ENCODE measurements around the gene ATF4.
A peak's percentile ranks its signal among the peaks of the same experiment; 100 is the strongest.

The ATF4 gene

DNA sequence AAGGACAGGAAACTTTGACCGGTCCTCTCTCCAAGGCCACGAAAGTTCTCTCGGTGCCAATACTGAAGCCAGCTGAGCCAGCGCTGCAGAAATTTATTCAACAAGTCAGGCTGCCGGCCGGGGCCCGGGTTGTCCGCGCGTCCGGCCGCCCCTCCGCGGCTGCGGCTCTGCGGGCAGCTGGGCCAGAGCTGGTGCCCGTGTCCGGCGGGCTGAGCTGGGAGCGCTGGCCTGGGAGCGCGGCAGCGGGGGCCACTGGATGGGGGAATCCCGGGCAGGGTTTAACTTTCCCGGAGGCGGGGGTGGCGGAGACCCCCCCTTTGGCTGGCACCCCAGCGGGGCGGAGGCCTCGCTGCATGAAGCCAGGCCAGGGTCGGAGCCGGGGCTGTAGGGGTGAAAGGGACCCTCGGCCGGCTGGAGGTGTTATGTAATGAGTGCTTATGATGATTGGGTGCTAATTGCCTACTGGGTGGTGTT is 37.9 kb downstream of the ATF4 start:
- no peak for DNase-seq (ENCODE audit: low read depth in 2 of 2)

DNA sequence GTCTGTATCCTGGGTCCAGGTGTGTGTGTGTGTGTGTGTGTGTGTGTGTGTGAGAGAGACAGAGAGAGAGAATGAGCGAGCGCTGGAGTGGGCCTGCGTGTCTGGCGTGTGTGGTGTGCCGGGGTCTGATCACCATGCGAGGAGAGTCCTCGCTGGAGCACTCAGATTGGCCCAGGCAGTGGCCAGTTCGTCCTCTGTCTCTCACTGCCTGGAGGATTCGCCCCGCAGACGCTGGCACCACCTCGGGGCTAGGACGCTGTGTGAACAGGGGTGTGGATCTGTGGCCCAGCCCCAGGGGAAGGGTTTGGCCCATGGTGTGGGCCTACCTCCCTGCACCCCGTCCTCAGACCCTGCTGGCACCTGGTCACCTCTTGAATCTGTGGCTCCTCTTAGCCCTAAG is 38.6 kb downstream of the ATF4 start:
- DNase-seq (ENCODE audit: low read depth in 2 of 2): no peak

DNA sequence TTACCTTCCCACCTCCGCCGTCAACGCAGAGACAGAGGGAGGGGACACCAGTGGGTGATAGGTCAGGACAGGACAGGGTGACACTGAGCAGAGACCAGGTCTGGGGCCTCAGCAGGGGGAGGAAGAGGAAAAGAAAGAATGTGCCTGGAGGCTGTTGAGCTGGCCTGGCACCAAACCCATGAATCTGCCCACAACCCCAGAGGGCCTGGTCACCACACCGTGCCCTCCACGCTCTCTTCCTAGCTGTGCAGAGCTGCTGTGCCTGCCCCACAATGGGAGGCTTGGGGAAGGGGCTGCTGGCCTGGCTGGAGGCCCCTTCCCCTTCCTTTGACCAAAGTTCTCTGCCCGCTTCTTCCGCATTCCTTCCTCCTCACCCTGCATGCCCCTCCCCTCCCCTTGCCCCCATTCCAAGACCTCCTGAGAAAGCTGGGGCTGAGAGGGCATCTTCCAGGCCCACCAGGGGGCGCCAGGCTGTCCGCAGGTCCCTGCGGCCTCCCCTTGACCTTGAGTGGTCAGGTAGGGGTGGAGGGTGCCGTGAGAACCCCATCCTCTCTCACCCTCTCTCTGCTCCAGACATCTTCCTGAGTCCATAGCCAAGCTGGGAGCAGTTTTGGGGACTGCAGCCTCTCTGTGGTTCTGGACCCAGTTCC is 39.2 kb downstream of the ATF4 start:
- DNase-seq (ENCODE audit: low read depth in 2 of 2): no peak

DNA sequence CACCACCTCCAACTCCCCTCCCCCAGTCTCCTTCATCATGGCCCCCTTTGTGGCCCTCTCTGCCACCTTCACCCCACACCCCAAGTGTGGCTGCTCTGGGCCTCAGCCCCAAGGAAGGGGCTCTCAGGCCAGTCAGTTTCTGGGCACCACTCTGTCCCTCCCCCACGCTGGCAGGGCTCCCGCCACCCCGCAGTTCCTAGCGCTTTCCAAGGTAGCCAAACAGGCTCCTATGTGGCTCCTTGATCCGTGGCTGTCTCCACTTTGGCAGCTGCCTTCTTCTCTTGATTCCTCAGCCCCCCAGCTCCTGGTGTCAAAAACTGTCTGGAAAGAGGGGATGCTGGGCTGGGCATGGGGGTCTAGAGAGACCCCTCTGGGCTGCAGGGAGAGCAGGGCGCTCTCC is 39.8 kb downstream of the ATF4 start:
- no peak for DNase-seq (ENCODE audit: low read depth in 2 of 2)

DNA sequence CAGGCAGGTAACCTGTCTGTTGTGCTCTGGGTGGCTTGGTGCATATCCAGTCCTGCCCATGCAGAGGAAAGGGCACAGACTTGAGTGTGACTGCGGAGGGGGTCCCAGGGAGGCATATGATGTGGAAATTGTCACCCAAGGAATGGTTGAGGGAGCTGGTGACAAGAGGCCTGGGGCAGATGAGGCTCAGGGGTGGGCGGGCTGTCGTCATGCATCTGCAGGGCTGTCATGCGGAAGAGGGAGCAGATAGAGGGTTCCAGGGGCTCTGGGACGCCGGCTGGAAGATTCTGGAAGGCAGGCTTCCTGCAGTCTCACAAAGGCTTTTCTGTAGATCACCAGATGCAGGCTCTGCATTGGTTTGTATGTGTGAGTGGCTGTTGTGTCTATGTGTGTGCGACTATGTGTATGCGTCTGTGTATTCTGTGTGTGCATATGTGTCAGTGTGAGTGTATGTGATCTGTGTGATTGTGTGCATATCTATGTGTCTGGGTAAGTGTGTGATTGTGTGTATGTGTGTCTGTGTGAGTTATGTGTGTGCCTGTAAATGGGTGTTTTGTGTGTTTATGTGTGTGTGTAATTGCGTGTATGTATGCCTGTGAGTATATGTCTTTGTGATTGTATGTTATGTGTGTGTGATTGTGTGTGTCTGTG is 42.6 kb downstream of the ATF4 start:
- DNase-seq (ENCODE audit: low read depth in 2 of 2): no peak

DNA sequence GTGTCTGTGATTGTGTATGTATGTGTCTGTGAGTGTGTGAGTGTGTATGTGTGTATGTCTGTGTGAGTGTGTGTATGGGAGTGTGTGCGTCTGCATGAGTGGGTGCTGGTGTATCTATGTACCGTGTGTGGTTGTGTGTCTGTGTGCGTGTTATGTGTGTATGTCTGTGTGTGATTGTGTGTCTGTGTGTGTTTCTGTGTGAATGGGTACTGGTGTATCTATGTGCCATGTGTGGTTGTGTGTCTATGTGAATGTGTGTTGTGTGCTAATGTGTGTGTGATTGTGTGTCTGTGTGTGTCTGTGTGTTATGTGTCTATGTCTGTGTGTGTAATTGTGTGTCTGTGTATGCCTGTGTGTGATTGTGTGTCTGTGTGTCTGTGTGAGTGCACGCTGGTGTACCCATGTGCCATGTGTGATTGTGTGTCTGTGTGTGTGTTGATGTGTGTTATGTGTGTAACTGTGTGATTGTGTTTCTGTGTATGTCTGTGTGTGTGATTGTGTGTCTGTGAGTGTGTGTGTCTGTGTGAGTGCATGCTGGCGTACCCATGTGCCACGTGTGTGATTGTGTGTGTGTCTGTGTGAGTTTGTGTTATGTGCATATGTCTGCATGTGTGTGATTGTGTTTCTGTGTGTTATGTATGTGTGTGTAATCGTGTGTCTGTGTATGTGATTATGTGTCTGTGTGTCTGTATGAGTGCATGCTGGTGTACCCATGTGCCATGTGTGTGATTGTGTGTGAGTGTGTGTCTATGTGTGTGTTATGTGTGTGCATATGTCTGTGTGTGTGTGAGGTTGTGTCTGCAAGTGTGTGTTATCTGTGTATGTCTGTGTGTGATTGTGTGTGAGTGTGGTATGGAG is 43.4 kb downstream of the ATF4 start:
- DNase-seq (ENCODE audit: low read depth in 2 of 2): no peak

DNA sequence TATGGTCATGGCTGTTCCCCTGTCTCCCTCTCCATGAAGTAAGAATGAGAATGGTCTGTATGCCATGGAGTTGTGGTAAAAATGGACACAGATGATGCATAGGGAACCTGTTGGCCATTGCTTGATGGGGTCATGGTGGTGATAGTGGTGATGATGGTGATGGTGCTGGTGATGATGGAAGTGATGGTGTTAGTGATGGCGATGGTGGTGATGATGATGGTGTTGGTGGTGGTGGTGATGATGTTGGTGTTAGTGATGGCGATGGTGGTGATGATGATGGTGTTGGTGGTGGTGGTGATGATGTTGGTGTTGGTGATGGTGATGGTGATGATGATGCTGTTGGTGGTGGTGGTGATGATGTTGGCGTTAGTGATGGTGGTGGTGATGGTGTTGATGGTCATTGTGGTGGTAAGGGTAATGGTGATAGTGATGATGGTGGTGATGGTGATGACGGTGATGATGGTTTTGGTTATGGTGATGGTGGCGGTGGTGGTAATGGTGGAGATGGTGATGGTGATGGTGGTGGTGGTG is 45.1 kb downstream of the ATF4 start:
- no peak for DNase-seq (ENCODE audit: low read depth in 2 of 2)

DNA sequence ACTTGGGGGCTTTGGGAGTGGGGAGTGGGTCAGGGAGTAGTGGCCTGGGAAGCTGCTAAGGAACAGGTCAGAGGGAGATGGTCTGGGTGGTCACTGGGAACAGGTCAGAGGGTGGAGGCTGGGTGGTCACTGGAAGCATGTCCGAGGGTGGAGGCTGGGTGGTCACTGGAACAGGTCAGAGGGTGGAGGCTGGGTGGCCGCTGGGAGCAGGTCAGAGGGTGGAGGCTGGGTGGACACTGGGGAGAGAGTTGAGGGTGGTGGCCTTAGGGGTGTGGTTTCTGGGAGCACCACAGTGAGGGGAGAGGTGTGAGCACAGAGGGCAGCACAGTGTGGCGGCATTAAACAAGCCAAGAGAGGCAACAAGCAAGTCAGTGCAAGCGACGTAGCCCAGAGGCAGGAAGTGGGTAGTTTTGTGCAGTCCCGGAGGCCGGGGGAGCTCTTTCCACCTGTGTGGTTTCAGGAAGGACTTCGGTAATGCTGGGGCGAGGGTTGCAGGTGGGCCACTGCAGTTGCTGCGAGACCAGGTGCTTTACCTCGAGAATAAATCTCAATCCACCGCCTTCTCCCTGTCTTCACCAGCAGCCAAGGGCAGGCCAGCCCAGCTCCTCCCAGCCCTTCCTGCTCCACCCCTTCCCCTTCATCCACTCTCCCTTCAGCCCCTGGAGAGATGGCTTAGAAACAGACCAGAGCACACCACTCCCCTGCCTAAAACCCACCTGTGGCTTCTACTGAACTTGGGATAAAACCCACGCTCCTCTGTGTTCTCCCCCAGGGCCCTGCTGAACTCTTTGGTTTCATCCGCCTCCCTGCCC is 47.0 kb downstream of the ATF4 start:
- peak; percentile 14 to 20 for DNase-seq (ENCODE audit: low read depth in 2 of 2)

DNA sequence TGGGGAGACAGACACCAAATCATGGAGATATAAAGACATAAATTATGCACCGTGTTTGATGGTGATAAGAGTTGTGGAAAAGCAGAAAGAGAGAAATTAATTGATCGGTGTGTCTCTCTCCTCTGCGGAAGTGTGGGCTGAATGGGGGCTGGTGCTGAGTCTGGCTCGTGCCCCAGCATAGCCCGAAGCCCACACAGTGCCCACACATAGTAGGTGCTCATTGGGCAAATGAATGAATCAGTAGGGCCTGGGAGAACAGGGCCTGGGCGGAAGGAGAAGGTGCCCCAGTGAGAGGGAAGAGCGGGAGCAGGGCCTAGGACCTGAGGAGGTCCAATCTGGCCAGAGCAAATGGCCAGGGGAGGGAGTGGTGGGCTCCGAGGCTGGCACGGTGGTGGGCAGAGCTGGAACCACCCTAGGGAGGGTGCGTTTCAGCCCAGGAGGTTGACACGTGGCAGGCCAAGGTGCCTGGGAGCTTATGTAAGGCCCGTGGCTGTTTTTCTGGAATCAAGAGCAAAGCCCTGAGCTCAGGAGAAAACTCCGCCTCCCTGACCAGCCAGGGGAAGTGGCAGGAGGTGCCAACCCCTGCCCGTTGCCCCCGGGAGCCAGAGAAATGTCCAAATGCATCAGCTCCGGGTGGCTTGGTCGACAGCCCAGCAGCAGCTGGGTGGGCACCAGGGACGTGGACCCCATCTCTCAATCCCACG is 48.1 kb downstream of the ATF4 start:
- DNase-seq (ENCODE audit: low read depth in 2 of 2): no peak

DNA sequence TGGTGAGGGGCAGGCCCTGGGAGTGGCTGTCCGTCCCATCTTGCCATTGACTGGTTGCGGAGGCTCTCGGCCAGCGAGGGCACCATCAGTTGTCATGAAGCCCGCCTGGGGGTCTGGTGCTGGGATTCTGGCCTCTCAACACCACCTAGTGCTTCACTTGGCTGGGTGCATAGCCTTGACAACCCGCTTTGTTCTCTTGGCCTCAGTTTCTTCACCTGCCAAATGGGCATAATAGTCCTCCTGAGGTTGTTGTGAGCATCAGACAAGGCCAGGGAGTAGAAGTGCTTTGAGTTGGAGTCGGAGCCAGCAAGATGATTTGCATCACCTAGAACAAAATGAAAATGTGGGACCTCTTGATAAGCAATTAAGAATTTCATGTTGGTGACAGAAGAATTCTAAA is 48.7 kb downstream of the ATF4 start:
- no peak for DNase-seq (ENCODE audit: low read depth in 2 of 2)

DNA sequence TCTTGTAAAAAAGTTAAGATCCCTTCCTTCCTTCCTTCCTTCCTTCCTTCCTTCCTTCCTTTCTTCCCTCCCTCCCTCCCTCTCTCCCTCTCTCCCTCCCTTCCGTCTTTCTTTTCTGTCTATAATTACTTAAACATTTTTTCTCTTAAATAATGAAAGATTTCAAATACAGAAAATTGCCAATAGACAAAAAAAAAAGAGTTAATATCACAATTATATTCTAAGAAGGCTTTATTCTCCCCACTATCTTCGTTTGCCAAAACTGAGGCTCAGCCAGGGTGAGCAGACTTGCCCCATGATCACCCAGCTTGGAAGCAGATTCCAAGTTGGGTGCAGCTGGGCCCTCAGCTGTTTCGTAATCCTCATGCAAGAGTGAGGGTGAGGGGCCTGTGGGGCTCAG is 49.9 kb downstream of the ATF4 start:
- DNase-seq (ENCODE audit: low read depth in 2 of 2): no peak

DNA sequence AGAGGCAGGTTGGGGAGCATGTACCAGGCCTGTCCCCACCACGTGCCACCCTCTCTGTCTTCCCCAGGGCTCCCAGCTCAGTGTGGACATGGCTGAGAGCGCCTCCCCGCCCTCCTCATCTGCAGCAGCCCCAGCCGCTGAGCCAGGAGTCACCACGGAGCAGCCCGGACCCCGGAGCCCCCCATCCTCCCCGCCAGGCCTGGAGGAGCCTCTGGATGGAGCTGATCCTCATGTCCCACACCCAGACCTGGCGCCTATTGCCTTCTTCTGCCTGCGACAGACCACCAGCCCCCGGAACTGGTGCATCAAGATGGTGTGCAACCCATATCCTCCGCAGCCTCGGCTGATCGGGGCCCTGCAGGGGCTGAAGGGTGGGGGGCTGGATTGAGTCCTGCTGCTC is 50.3 kb downstream of the ATF4 start, which contains the start of gene CACNA1I:
Gene CACNA1I, plus strand, starts transcription at position 89 of the 400 bp plus-strand sequence. Its CDS starts 0 bp downstream, at position 89.
- DNase-seq (ENCODE audit: low read depth in 2 of 2): no peak

DNA sequence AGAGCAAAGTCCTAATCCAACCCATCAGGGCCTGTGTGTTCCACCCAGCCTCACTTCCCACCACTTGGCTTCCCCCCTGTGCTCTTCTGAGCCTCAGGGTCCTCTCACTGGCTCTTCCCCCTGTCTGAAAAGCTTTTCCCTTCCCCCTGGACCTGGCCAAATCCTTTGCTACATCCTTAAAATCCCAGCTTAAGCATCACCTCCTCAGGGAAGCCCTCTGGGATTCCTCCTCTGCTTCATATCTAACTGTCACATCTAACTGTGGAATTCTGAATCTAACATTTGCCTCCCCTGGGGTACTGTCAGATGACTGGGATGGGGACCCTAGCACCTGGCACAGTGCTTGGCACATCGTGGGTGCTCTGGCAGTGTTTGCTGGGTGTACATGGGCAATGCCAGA is 51.2 kb downstream of the ATF4 start:
- no peak for DNase-seq (ENCODE audit: low read depth in 2 of 2)

Measured in activated CD4-positive, alpha-beta T cell treated with anti-CD3 and anti-CD28 coated beads for 24 hours (primary cell).